NCI-H2081 (cell line): ENCODE results near the gene OR51I1.

Source experiments
- DNase-seq, 2 experiments: peaks; one replicate each; lab custom pipeline; 2025; lab: John Stamatoyannopoulos, UW

Gene OR51I1, protein sequence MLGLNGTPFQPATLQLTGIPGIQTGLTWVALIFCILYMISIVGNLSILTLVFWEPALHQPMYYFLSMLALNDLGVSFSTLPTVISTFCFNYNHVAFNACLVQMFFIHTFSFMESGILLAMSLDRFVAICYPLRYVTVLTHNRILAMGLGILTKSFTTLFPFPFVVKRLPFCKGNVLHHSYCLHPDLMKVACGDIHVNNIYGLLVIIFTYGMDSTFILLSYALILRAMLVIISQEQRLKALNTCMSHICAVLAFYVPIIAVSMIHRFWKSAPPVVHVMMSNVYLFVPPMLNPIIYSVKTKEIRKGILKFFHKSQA

DNA sequence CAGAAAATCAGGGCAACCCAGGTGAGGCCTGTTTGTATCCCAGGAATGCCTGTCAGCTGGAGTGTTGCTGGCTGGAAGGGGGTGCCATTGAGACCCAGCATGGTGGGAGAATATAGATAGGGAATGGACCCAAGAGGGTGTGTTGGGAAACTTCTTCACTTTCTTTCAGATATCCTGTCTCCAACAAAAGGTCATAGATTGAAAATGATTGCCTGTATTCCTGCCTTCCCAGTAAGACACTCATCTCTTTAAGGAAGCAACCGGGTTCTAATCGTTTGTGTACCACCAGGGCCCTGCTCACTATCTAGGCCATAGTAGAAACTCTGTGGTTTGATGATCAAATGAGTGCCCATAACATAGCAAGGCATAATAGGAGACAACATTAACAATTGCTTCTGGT lies at the start of gene OR51I1:
Gene OR51I1 (minus strand): TSS at position 101 of the 400 bp plus-strand sequence. CDS start 0 bp downstream, at position 101.
- no peak for DNase-seq

GRCh38 chr11:5489576-5490357 lies 48.5 kb upstream of the OR51I1 start:
- no peak for DNase-seq

- DNase-seq = no peak
These were observed 47.6 kb upstream of the OR51I1 start for GRCh38 chr11:5488798-5489399.

DNA sequence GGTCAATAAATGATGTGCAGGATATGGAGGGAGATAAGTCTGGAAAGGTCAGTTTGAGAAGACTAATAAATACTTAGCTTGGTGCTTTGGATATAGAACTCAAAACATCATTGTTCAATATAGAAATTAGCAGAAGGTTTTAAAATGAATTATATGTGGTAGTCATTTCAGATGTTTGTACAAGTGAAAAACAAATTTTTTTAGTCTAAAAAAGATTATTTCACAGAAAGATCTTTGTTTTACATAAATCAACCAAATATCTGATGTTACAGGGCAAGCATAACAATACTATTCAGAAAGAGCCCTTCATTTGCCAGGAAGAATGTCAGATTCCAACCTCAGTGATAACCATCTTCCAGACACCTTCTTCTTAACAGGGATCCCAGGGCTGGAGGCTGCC lies 47.1 kb upstream of the OR51I1 start, which contains the start of gene OR52D1:
Gene OR52D1 (plus strand): TSS at position 301 of the 400 bp plus-strand sequence. CDS start 22 bp downstream, at position 323.
- no peak for DNase-seq

GRCh38 chr11:5486421-5486820 lies 45.1 kb upstream of the OR51I1 start:
- no peak for DNase-seq

DNA sequence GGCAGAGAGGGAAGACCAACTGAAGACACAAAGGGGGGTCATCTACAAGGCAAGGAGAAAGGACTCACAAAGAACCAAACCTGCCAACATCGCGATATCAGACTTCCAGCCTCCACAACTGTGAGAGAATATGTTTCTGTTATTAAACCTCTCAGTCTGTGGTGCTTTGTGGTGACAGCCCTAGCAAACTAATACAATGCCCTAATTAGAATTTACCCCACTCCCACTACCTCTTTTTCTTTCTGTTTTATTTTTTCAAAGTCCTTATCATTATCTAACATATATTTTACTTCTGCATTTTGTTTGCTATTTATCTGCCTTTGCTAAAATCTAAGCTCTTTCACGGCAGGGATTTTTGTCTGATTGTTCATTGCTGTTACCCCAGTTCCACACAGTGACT lies 44.7 kb upstream of the OR51I1 start:
- no peak for DNase-seq

- peak; percentile 6 to 18 for DNase-seq
These were observed 35.0 kb upstream of the OR51I1 start for GRCh38 chr11:5476186-5476819.

- no peak for DNase-seq
These were observed 32.6 kb upstream of the OR51I1 start for GRCh38 chr11:5473921-5474320.

DNA sequence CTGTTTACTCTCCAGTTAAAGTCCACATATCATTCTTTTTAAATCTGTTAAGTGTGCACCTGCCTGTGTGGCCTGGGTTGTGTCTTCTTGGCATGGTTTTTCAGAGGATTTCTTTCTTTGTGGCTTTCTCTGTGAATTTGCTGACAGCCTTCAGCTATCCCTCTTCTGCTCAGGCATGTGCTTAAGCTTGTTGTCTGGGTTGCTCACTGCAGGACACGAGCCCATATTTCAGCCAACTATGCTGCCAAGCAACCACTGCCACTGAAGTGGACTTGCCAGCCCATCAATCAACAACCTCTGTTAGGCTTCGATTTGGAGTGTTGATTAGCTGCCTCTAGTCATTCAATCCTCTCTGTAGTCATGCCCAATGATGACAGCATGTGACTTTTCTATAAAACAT lies 26.2 kb upstream of the OR51I1 start:
- DNase-seq = no peak

GRCh38 chr11:5460983-5461621 lies 19.8 kb upstream of the OR51I1 start:
- no peak for DNase-seq

GRCh38 chr11:5449432-5449831 lies 8.1 kb upstream of the OR51I1 start:
- DNase-seq = no peak

DNA sequence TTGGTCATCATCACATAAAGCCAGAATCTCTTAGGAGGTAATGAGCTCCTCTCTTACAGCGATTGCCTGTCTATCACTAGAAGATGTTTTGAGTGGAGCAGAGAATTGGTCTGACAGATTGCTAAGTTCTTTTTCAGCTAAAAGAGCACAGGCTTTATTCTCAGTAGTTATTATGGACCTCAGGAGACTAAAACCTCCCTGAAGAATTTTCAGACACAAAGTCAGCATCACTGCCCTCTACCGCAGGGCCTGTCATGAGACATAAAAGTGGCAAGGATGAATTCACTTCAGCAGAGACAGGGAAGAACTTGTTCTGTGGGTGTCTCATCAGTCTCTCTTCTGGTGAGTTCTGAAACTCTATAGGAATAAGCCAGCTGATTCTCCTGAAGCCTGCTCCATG lies 7.7 kb upstream of the OR51I1 start, which contains the start of gene OR51I2:
Gene OR51I2 (plus strand): TSS at position 301 of the 400 bp plus-strand sequence. CDS start 4,166 bp downstream, outside the sequence.
- DNase-seq = no peak

DNA sequence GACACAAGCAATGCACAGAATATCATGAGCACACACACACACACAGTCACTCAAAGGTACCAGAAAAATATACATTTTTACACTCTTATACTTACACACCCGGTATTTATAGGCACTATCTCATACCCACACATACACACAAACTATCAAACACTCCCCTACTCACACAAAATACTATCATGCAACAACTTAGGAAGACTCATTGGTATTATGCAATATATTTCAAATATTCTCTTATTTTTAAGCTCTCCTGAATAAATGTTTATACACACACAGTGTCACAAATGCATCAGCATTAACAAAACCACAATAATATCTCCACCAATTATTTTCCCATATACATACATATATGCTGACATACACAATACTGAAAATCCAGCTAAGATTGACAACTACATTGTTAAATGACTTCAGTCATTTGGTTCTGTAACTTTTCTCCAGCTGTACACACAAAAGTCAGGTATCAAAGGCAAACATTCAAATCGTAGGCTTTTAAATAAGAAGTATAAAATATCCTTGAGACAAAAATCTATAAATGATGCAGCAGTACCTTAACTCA lies 2.6 kb upstream of the OR51I1 start:
- DNase-seq = no peak

DNA sequence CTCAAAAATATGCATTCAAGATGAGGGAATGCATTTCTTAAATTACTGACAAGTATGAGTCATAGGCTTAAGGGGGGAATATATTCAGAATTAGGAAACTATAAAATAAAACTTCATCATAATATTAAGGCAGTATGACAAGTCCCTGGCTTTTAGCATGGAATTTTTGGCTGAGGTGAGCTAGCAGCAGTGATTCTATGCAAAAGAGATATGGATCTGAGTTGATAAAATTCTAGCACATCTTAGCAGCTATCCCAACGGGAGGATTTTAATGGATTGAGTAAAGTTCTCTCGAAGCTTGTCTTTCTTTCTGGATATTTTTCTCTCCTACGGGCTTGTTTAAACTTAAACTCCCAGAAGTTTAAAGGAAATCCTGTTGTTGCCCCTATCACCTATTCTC lies 18.2 kb downstream of the OR51I1 start:
- no peak for DNase-seq

GRCh38 chr11:5421811-5422210 lies 19.5 kb downstream of the OR51I1 start, which contains the start of gene OR51Q1:
TSS of gene OR51Q1 (plus strand) at chr11:5422111. CDS start at chr11:5422201, 90 bp downstream.
- no peak for DNase-seq

DNA sequence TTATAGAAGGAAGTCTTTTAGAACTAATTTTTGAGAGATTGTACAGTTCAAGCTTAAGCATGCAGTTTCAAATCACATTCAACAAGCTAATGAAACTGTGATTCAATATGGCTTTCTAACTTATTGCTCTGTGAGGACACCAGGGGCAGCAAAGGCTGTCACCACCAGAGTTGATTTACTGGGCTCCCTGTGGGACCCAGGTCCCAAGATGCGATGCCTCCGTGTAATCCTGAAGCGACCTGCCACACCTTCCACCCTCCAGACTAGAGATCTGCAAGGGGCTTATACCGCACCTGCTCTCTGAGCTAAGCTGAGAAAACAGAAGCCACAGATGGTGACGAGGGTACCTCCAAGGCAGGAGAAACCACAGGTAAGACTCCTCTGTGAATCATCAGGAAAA lies 20.3 kb downstream of the OR51I1 start:
- DNase-seq = no peak

GRCh38 chr11:5405173-5405572 lies 36.1 kb downstream of the OR51I1 start:
- DNase-seq = no peak

DNA sequence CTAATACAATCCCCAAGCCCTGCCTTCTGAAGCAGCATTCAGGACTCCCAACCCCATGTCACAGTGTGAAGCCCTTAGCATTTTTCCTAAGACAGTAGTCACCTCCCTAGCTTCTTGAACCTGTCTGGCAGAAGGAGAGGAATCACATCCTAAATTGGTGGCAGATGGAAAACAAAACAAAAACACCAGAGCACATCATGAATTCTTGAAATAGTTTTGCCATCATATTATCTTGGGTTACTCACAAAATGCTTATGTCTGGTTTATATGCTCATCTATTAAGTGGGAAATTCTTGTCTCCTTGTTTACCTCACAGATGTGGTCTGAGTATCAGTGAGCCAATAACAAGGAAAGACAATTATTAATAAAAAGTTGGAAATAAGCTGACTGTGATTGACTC lies 42.4 kb downstream of the OR51I1 start:
- no peak for DNase-seq

- no peak for DNase-seq
These were observed 47.2 kb downstream of the OR51I1 start for GRCh38 chr11:5394091-5394490.
